Measurements from ENCODE around the gene BTG1.

DNA sequence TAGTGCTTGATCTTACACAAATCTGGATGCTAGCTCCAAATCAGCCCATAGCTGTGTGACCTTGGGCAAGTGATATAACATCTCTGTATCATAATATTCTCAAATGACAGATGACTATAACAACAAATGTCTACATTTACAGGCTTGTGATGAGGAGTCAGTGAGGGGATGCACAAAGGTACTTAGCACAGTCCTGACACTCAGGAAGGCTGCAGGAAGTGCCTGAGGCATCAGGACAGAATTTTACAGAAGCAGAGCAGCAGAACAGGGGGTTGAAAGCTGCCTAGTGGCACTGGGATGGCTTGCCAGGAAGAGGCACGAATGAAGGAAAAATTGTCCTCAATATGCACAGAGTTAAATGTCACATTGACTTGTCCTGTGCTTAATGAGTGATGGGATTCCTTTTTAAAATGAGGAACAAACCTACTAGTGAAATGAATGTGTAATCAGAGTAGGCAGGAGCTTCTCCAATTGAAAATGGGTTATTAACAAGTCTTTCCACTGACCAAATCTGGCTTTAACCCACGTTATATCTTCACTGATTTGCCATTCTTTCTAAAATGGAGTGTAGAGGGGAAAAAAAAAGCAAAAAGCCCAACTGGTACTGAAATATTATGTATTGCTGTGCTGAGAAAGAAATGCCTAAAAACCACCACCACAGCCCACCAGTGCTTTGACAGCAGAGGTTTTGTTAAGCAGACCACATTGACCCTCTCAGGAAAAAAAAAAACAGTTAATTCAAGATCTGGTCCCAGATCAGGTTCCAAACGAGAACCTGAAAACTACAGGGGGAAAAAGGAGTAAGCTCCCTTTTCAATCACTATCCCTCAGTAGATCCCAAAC is 11.6 kb downstream of the BTG1 start:
- TF ChIP-seq, protein P1, sequence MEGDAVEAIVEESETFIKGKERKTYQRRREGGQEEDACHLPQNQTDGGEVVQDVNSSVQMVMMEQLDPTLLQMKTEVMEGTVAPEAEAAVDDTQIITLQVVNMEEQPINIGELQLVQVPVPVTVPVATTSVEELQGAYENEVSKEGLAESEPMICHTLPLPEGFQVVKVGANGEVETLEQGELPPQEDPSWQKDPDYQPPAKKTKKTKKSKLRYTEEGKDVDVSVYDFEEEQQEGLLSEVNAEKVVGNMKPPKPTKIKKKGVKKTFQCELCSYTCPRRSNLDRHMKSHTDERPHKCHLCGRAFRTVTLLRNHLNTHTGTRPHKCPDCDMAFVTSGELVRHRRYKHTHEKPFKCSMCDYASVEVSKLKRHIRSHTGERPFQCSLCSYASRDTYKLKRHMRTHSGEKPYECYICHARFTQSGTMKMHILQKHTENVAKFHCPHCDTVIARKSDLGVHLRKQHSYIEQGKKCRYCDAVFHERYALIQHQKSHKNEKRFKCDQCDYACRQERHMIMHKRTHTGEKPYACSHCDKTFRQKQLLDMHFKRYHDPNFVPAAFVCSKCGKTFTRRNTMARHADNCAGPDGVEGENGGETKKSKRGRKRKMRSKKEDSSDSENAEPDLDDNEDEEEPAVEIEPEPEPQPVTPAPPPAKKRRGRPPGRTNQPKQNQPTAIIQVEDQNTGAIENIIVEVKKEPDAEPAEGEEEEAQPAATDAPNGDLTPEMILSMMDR (conservative IDR thresholded peaks at IDR 0.05; ENCODE audit: low read depth in 2 of 2): no peak
- TF ChIP-seq POLR2AphosphoS5 (IDR thresholded peaks at IDR 0.05; ENCODE audit: low read depth): no peak
- TF ChIP-seq EZH2 (IDR thresholded peaks at IDR 0.05; ENCODE audit: low read depth, unreplicated experiment): no peak
- TF ChIP-seq, protein P2, sequence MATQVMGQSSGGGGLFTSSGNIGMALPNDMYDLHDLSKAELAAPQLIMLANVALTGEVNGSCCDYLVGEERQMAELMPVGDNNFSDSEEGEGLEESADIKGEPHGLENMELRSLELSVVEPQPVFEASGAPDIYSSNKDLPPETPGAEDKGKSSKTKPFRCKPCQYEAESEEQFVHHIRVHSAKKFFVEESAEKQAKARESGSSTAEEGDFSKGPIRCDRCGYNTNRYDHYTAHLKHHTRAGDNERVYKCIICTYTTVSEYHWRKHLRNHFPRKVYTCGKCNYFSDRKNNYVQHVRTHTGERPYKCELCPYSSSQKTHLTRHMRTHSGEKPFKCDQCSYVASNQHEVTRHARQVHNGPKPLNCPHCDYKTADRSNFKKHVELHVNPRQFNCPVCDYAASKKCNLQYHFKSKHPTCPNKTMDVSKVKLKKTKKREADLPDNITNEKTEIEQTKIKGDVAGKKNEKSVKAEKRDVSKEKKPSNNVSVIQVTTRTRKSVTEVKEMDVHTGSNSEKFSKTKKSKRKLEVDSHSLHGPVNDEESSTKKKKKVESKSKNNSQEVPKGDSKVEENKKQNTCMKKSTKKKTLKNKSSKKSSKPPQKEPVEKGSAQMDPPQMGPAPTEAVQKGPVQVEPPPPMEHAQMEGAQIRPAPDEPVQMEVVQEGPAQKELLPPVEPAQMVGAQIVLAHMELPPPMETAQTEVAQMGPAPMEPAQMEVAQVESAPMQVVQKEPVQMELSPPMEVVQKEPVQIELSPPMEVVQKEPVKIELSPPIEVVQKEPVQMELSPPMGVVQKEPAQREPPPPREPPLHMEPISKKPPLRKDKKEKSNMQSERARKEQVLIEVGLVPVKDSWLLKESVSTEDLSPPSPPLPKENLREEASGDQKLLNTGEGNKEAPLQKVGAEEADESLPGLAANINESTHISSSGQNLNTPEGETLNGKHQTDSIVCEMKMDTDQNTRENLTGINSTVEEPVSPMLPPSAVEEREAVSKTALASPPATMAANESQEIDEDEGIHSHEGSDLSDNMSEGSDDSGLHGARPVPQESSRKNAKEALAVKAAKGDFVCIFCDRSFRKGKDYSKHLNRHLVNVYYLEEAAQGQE (IDR thresholded peaks at IDR 0.05; ENCODE audit: unreplicated experiment): no peak
- TF ChIP-seq CREB1 (CRISPR knock-in tag; IDR thresholded peaks at IDR 0.05; ENCODE audit: low read depth): no peak
- no peak for TF ChIP-seq NANOG (IDR thresholded peaks at IDR 0.05; ENCODE audit: borderline replicate concordance)

Measured in GM23338 (cell line).